Bronchial epithelial cell (primary cell): ENCODE results near the gene SGSH. TPM values are rescaled to one million over a fixed set of nuclear protein-coding genes. Genes with fewer than 3 reads are reported as not detected.
A peak's percentile ranks its signal among the peaks of the same experiment; 100 is the strongest.

Experiments
- DNase-seq: peaks from one replicate; pipeline ENCODE4 v3.0.0-alpha.2; 2010; ENCODE audit warnings: low read depth
- FAIRE-seq: peaks from 2 replicates; lab custom pipeline; 2011; peaks lifted over from hg19 to GRCh38; lab: Jason Lieb, UNC
- H3K27me3 ChIP-seq: 2 replicates; pipeline ENCODE4 v1.5.1; 2011; ENCODE audit warnings: low read length; ENCODE audit not compliant: control insufficient read depth, insufficient read depth
- H3K36me3 ChIP-seq: 2 replicates; pipeline ENCODE4 v1.5.1; 2011; ENCODE audit warnings: low read length; ENCODE audit not compliant: control insufficient read depth, insufficient read depth
- H3K4me3 ChIP-seq: 2 replicates; pipeline ENCODE4 v1.5.1; 2011; ENCODE audit warnings: mild to moderate bottlenecking, low read depth, low read length, control low read depth
- CTCF ChIP-seq: IDR thresholded peaks from 2 replicates; pipeline ENCODE4 v1.5.1; 2011; ENCODE audit warnings: mild to moderate bottlenecking, moderate library complexity, low read length, control low read depth, inconsistent platforms; ENCODE audit not compliant: insufficient read depth, severe bottlenecking
- total RNA-seq: library from RNA; depleted of rRNA; stranded (reverse); fragments of >200 nt; gene quantifications from 2 replicates; pipeline ENCODE4 v1.2.1, GENCODE V29; 2014

SGSH gene
- total RNA-seq, 1 donor from 2014 or later = 6.1 TPM

GRCh38 chr17:80171681-80172080, 48.5 kb downstream of the SGSH start:
- Histone ChIP-seq H3K36me3 (no peaks in the 10 kb centered on the region), H3K27me3 (no peaks in the 10 kb centered on the region), H3K4me3 (no peak overlapping the region)
- FAIRE-seq (no peak), DNase-seq (no peak)
- TF ChIP-seq CTCF = no peak

GRCh38 chr17:80169784-80170500, 50.2 kb downstream of the SGSH start, which contains the start of gene CARD14:
TSS of gene CARD14 (plus strand) at chr17:80170030. CDS start at chr17:80181439, 11,409 bp downstream.
- FAIRE-seq (peak; percentile 86), DNase-seq (peak; percentile 84)
- H3K27me3 ChIP-seq = no peaks in the 10 kb centered on the region
- TF ChIP-seq CTCF = no peak
- no peaks in the 10 kb centered on the region for H3K36me3 ChIP-seq
- H3K4me3 ChIP-seq = peak within 1 kb of the TSS; percentile 32

- no peak for DNase-seq
- no peaks in the 10 kb centered on the region for H3K27me3 ChIP-seq
- no peak overlapping the region for H3K4me3 ChIP-seq
- FAIRE-seq = no peak
- no peak for TF ChIP-seq CTCF
- no peaks in the 10 kb centered on the region for H3K36me3 ChIP-seq
Observed at GRCh38 chr17:80169107-80169506, 51.0 kb downstream of the SGSH start.

- no peak for TF ChIP-seq CTCF
- Histone ChIP-seq H3K36me3 (no peaks in the 10 kb centered on the region), H3K4me3 (no peak overlapping the region), H3K27me3 (no peaks in the 10 kb centered on the region)
- no peak for DNase-seq
- no peak for FAIRE-seq
Observed at GRCh38 chr17:80168371-80168770, 51.8 kb downstream of the SGSH start.

GRCh38 chr17:80166446-80166845, 53.7 kb downstream of the SGSH start:
- no peak overlapping the region for H3K4me3 ChIP-seq
- no peak for DNase-seq
- no peak for FAIRE-seq
- no peak for TF ChIP-seq CTCF
- no peaks in the 10 kb centered on the region for H3K27me3 ChIP-seq
- H3K36me3 ChIP-seq = no peaks in the 10 kb centered on the region

- H3K36me3 ChIP-seq = no peaks in the 10 kb centered on the region
- TF ChIP-seq CTCF = no peak
- FAIRE-seq (no peak), DNase-seq (no peak)
- H3K4me3 ChIP-seq = no peak overlapping the region
- no peaks in the 10 kb centered on the region for H3K27me3 ChIP-seq
Observed at GRCh38 chr17:80164185-80164584, 55.9 kb downstream of the SGSH start.
